Superior temporal gyrus (tissue), 1 donor: ENCODE results near the gene CD27.
"Not testable (repeated sequence)": the region's sequence is repeated elsewhere in the genome, so short reads cannot be mapped to it uniquely, and the experiment has no call there.

Experiments
- DNase-seq: peaks from one replicate; pipeline ENCODE4 v3.0.0-alpha.2; 2016; ENCODE audit errors: extremely low spot score

Gene CD27

DNA sequence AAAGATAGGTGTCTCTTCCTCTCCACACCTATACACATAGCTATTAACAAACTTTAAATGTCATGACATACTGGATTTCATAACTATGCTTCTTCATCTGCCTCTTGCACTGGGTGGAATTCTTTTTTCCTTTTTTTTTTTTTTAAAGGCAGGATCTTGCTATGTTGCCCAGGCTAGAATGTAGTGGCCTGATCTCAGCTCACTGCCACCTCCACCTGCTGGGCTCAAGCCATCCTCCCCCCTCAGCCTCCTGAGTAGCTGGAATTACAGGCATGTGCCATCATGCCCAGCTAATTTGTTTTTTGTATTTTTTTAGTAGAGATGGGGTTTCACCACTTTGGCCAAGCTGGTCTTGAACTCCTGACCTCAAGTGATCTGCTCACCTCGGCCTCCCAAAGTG, 43.5 kb downstream of the CD27 start:
- no peak for DNase-seq

DNA sequence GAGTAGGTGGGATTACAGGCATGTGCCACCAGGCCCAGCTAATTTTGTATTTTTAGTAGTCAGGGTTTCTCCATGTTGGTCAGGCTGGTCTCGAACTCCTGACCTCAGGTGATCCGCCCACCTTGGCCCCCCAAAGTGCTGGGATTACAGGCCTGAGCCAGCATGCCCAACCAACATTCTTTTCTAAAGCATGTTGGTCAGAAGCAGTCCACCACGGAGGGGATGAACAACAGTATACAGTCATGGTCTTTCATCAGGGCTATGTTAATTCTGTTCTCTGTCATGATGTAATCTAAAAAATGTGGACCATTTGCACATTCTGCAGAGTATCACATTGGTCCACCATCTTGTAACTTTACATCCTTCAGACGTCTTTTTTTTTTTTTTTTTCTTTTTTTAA, 44.7 kb downstream of the CD27 start:
- no peak for DNase-seq

DNA sequence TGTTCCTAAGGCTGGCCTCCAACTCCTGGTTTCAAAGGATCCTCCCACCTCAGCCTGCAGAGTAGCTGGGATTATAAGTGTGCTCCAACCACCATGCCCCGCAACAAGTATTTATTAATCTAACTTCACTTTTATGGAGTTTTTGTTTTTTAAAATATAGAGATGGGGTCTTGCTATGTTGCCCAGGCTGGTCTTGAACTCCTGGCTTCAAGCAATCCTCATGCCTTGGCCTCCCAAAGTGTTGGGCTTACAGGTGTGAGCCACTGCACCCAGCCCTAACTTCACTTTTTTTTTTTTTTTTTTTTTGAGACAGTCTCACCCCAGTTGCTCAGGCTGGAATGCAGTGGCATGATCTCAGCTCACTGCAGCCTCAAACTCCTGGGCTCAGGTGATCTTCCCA, 45.9 kb downstream of the CD27 start:
- DNase-seq: not testable (repeated sequence)

GRCh38 chr12:6492838-6493496, 48.2 kb downstream of the CD27 start, which contains the start of gene MRPL51:
Gene MRPL51 (minus strand): TSS chr12:6493262. CDS start chr12:6493136, 126 bp downstream.
- DNase-seq: peak; percentile 97

GRCh38 chr12:6493497-6494257, 48.9 kb downstream of the CD27 start, which contains the start of gene NCAPD2:
Gene NCAPD2 (plus strand): TSS chr12:6494102. CDS start chr12:6495099, 997 bp downstream.
- peak; percentile 98 for DNase-seq

- peak; percentile 44 for DNase-seq
Observed at GRCh38 chr12:6494258-6494743, 49.5 kb downstream of the CD27 start.

DNA sequence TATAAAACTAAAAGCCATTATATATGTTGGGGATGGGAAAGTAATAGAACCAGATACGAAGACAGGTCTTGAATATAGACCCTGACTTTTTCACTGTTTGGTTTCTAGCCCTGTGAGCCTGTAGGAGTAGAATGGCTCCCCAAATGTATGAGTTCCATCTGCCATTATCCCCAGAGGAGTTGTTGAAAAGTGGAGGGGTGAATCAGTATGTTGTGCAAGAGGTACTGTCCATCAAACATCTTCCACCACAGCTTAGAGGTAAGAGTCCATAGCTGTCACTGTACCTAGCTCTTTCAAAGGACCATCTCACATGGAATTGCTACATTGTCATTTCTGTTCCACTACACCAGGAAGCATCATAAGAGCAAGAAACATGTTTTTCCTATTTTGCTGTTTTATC, 50.2 kb downstream of the CD27 start:
- DNase-seq: no peak

GRCh38 chr12:6497291-6497690, 52.5 kb downstream of the CD27 start:
- DNase-seq: peak; percentile 53

DNA sequence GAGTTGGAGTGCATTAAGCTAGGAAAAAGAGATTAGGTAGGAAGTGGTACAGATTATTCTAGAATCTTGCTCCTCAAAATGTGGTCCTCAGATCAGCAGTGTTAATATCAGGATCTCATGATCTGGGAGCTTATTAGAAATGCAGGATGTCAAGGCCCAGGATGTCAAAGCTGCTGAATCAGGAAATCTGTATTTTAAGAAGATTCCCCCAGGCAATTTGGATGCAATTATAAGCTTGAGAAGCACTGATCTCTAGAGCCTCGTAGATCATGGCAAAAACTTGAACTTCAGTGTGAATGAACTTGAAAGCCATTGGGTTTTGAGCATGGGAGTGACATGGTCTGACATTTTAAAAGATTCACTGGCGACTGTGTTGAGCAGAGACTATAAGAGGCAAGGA, 55.7 kb downstream of the CD27 start:
- no peak for DNase-seq
